Cardiac muscle cell (in vitro differentiated cells and primary cell): ENCODE measurements around the gene PHF13. TPM values are rescaled to one million over a fixed set of nuclear protein-coding genes. Genes with fewer than 3 reads are reported as not detected.

Experiments used
- DNase-seq, 2 donors: peaks; one replicate each; pipeline versions ENCODE4 v3.0.0 to v3.0.0-alpha.2; 2010 to 2017; ENCODE audit warnings: low read depth in 1 of 2, low spot score in 1 of 2
- H3K27ac ChIP-seq: fragments of 200-600 bp; sonication (generic); 2 replicates; pipeline ENCODE4 v1.5.1; 2016
- H3K27me3 ChIP-seq: fragments of 200-600 bp; sonication (generic); 2 replicates; pipeline ENCODE4 v1.6.0; 2016; ENCODE audit warnings: control low read depth
- H3K36me3 ChIP-seq: fragments of 200-600 bp; sonication (generic); 2 replicates; pipeline ENCODE4 v1.5.1; 2016; ENCODE audit warnings: control low read depth
- H3K4me1 ChIP-seq: fragments of 200-600 bp; sonication (generic); 2 replicates; pipeline ENCODE4 v1.8.1; 2017; ENCODE audit warnings: low read depth, mild to moderate bottlenecking, mixed run types
- H3K4me3 ChIP-seq: fragments of 200-600 bp; sonication (generic); 2 replicates; pipeline ENCODE4 v1.5.1; 2016; ENCODE audit warnings: mild to moderate bottlenecking
- H3K9me3 ChIP-seq: fragments of 200-600 bp; sonication (generic); 2 replicates; pipeline ENCODE4 v1.5.1; 2017; ENCODE audit warnings: low read depth, mild to moderate bottlenecking, control low read depth
- CTCF ChIP-seq: IDR thresholded peaks from 2 replicates; pipeline ENCODE4 v1.5.1; 2012; ENCODE audit warnings: low read depth, mild to moderate bottlenecking, low read length
- polyA plus RNA-seq: library from polyadenylated mRNA; unstranded; fragments of >200 nt; fragmentation: Nextera tagmentation; extraction: Ambion mirVana; gene quantifications from 2 replicates; pipeline ENCODE4 v1.2.1, GENCODE V29; 2016
- total RNA-seq: library from RNA; depleted of rRNA; stranded (reverse); fragments of >200 nt; gene quantifications from 2 replicates; pipeline ENCODE4 v1.2.3, GENCODE V29; 2016

Gene PHF13
- total and polyA plus RNA-seq, 2 experiments from 2014 or later, result 16.8 to 31.6 TPM

GRCh38 chr1:6627841-6628545, 14.5 kb downstream of the PHF13 start:
- no peak for TF ChIP-seq CTCF
- no peak for DNase-seq
- H3K4me3 ChIP-seq, result no peak overlapping the region
- peaks cover 7% of the 10 kb centered on the region for H3K36me3 ChIP-seq
- no peak overlapping the region for H3K27ac ChIP-seq
- no peaks in the 10 kb centered on the region for H3K4me1 ChIP-seq
- H3K9me3 ChIP-seq, result no peaks in the 10 kb centered on the region
- H3K27me3 ChIP-seq, result no peaks in the 10 kb centered on the region

GRCh38 chr1:6628971-6629479, 15.5 kb downstream of the PHF13 start:
- peaks cover 5% of the 10 kb centered on the region for H3K36me3 ChIP-seq
- no peak for TF ChIP-seq CTCF
- no peaks in the 10 kb centered on the region for H3K4me1 ChIP-seq
- H3K4me3 ChIP-seq, result no peak overlapping the region
- H3K27ac ChIP-seq, result no peak overlapping the region
- no peaks in the 10 kb centered on the region for H3K9me3 ChIP-seq
- no peaks in the 10 kb centered on the region for H3K27me3 ChIP-seq
- DNase-seq, result no peak

- Histone ChIP-seq H3K36me3 (peaks cover 14% of the 10 kb centered on the region), H3K9me3 (no peaks in the 10 kb centered on the region), H3K4me3 (no peak overlapping the region), H3K27me3 (no peaks in the 10 kb centered on the region), H3K27ac (no peak overlapping the region), H3K4me1 (no peaks in the 10 kb centered on the region)
- TF ChIP-seq CTCF, result no peak
- no peak for DNase-seq
Measured at GRCh38 chr1:6630027-6630426, 16.5 kb downstream of the PHF13 start.

- Histone ChIP-seq H3K9me3 (no peaks in the 10 kb centered on the region), H3K4me3 (no peak overlapping the region), H3K36me3 (peaks cover 20% of the 10 kb centered on the region), H3K4me1 (no peaks in the 10 kb centered on the region), H3K27ac (no peak overlapping the region), H3K27me3 (no peaks in the 10 kb centered on the region)
- no peak for DNase-seq
- TF ChIP-seq CTCF, result no peak
Measured at GRCh38 chr1:6631058-6631457, 17.5 kb downstream of the PHF13 start.

GRCh38 chr1:6632588-6633514, 19.3 kb downstream of the PHF13 start:
- Histone ChIP-seq H3K9me3 (no peaks in the 10 kb centered on the region), H3K4me3 (no peak overlapping the region), H3K36me3 (peaks cover 36% of the 10 kb centered on the region), H3K27ac (no peak overlapping the region), H3K27me3 (no peaks in the 10 kb centered on the region), H3K4me1 (no peaks in the 10 kb centered on the region)
- no peak for TF ChIP-seq CTCF
- DNase-seq, result no peak
